DND-41 (cell line): ENCODE results near the gene GET4.

Experiments used
- ATAC-seq: fragments of 200-7000 bp; cut with Tn5 transposase; 3 replicates; pipeline ENCODE4 v1.9.1; 2021; ENCODE audit warnings: low read depth; ENCODE audit not compliant: insufficient read depth
- DNase-seq: peaks from one replicate; pipeline ENCODE4 v3.0.0-alpha.2; 2020
- H2AFZ ChIP-seq: 2 replicates; pipeline ENCODE4 v1.6.0; 2012; ENCODE audit warnings: low read depth, low read length
- H3K27ac ChIP-seq: 2 replicates; pipeline ENCODE4 v1.5.1; 2012; ENCODE audit warnings: low read length, inconsistent platforms
- H3K27me3 ChIP-seq: fragments of 200-600 bp; sonication (generic); 2 replicates; pipeline ENCODE4 v1.6.0; 2012; ENCODE audit warnings: low read length, mild to moderate bottlenecking, inconsistent platforms; ENCODE audit not compliant: insufficient read depth, poor library complexity
- H3K36me3 ChIP-seq: 2 replicates; pipeline ENCODE4 v1.5.1; 2012; ENCODE audit warnings: low read length, inconsistent platforms; ENCODE audit not compliant: insufficient read depth
- H3K4me1 ChIP-seq: 2 replicates; pipeline ENCODE4 v1.5.1; 2012; ENCODE audit warnings: mild to moderate bottlenecking, low read length; ENCODE audit not compliant: insufficient read depth
- H3K4me2 ChIP-seq: 2 replicates; pipeline ENCODE4 v1.6.0; 2012; ENCODE audit warnings: mild to moderate bottlenecking, moderate library complexity, low read length, inconsistent platforms; ENCODE audit not compliant: insufficient read depth
- H3K4me3 ChIP-seq, 2 experiments: fragments of 200-600 bp in 1 of 2; shearing (Covaris generic) in 1 of 2; 2 replicates each; pipeline ENCODE4 v1.5.1; 2012 to 2016; ENCODE audit warnings: inconsistent platforms in 2 of 2, low read length in 2 of 2, mild to moderate bottlenecking in 2 of 2, low read depth in 1 of 2, moderate library complexity in 1 of 2
- H3K79me2 ChIP-seq: 2 replicates; pipeline ENCODE4 v1.6.0; 2012; ENCODE audit warnings: low read length, inconsistent platforms; ENCODE audit not compliant: insufficient read depth
- H3K9ac ChIP-seq: 2 replicates; pipeline ENCODE4 v1.6.0; 2012; ENCODE audit warnings: low read depth, mild to moderate bottlenecking, inconsistent platforms, low read length, moderate library complexity
- H3K9me3 ChIP-seq: 2 replicates; pipeline ENCODE4 v1.5.1; 2012; ENCODE audit warnings: low read length, moderate library complexity, mild to moderate bottlenecking, inconsistent platforms; ENCODE audit not compliant: insufficient read depth, severe bottlenecking
- H4K20me1 ChIP-seq: 2 replicates; pipeline ENCODE4 v1.6.0; 2012; ENCODE audit warnings: low read length; ENCODE audit not compliant: insufficient read depth
- EZH2 ChIP-seq: IDR thresholded peaks from 3 replicates; pipeline ENCODE4 v1.6.1; 2012; ENCODE audit warnings: borderline replicate concordance, low read depth, mild to moderate bottlenecking, moderate library complexity, low read length, inconsistent platforms; ENCODE audit not compliant: severe bottlenecking
- TF ChIP-seq, protein P1 (sequence below): IDR thresholded peaks from 2 replicates; pipeline ENCODE4 v1.5.1; 2012; ENCODE audit warnings: borderline replicate concordance, low read length, moderate library complexity, mild to moderate bottlenecking; ENCODE audit not compliant: poor library complexity, severe bottlenecking; ENCODE audit errors: extremely low read depth

GET4 gene

DNA sequence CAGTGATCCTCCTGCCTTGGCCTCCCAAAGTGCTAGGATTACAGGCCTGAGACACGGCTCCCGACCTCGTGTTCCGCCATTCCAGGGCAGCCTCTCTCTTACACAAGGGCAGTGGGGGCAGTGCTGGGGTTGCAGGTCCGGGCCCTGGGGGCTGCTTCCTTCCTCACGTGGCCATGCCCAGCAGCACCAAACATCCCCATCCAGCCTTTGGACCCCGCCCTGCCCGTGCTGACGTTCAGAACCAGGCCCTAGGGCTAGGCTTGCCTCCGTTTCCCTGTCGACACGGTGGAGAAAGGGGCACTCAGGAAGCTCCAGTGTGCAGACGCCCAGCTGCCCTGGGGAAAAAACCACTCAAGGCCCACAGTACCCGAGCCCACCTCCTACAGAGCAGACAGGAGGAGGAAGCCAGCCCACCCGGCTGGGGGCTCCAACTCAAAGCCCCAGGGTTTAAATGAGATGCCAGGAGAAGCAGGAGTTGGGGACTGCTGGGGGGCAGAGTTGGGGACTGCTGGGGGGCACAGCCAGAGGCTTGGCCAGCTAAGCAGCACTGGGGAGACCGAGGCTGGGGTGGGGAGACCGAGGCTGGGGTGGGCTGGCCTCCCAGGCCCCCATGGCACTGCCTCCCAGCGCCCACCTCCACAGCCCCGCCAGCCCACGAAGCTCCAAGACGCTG, 42.2 kb downstream of the GET4 start:
- Histone ChIP-seq H2AFZ (no peak overlapping the region), H3K27ac (no peak overlapping the region), H3K4me1 (peaks cover 17% of the 10 kb centered on the region), H3K36me3 (no peaks in the 10 kb centered on the region), H3K79me2 (no peaks in the 10 kb centered on the region), H3K4me3 (no peak overlapping the region), H3K9me3 (no peaks in the 10 kb centered on the region), H3K27me3 (no peaks in the 10 kb centered on the region), H4K20me1 (no peaks in the 10 kb centered on the region; the same call in 1 of the 2 replicates), H3K4me2 (no peak overlapping the region), H3K9ac (no peak overlapping the region)
- TF ChIP-seq, protein P1, sequence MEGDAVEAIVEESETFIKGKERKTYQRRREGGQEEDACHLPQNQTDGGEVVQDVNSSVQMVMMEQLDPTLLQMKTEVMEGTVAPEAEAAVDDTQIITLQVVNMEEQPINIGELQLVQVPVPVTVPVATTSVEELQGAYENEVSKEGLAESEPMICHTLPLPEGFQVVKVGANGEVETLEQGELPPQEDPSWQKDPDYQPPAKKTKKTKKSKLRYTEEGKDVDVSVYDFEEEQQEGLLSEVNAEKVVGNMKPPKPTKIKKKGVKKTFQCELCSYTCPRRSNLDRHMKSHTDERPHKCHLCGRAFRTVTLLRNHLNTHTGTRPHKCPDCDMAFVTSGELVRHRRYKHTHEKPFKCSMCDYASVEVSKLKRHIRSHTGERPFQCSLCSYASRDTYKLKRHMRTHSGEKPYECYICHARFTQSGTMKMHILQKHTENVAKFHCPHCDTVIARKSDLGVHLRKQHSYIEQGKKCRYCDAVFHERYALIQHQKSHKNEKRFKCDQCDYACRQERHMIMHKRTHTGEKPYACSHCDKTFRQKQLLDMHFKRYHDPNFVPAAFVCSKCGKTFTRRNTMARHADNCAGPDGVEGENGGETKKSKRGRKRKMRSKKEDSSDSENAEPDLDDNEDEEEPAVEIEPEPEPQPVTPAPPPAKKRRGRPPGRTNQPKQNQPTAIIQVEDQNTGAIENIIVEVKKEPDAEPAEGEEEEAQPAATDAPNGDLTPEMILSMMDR = no peak
- TF ChIP-seq EZH2 = no peak
- no peak for ATAC-seq
- DNase-seq = no peak

DNA sequence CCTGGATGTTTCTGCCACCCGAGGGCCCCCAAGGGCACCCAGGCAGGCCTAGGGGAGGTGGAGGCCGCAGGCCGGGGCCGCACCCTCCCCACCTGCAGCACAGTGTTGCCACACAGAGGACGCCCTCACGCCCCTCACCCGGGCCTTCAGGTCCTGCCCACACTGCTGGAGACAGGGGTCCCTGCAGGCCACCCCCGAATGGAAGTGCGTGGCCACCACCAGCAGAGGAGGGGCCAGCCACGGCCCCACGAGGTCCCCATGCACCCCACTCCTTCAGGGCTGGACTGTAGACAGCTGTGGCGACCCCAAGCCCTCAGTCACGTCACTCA, 42.7 kb downstream of the GET4 start:
- no peak overlapping the region for H3K4me3 ChIP-seq
- H3K27me3 ChIP-seq = no peaks in the 10 kb centered on the region
- no peak for TF ChIP-seq EZH2
- TF ChIP-seq, protein P1 = no peak
- no peaks in the 10 kb centered on the region for H3K9me3 ChIP-seq
- H3K36me3 ChIP-seq = no peaks in the 10 kb centered on the region
- H3K79me2 ChIP-seq = no peaks in the 10 kb centered on the region
- H4K20me1 ChIP-seq = no peaks in the 10 kb centered on the region; the same call in 1 of the 2 replicates
- no peak overlapping the region for H2AFZ ChIP-seq
- H3K4me2 ChIP-seq = no peak overlapping the region
- H3K27ac ChIP-seq = no peak overlapping the region
- H3K4me1 ChIP-seq = peaks cover 20% of the 10 kb centered on the region
- DNase-seq = no peak
- H3K9ac ChIP-seq = no peak overlapping the region
- ATAC-seq = no peak

DNA sequence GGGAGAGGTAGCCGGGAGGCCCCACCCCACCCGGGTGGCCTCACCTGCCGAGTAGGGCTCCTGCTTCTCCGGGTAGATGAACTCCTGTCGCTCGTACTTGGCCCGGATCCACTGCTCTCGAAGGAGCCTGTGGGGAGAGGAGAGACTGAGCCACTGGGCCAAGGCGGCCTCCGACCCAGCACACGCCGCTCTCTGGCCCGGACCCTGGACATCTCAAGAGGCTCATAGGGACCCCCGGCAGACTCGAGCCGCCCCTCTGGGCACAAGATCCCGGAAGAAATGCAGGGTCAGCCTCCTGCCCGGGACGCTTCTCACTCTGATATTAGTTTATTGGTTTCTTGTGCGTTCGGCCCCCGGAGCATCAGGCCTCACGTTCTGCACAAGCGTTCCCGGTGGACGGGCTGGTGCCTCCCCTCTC, 43.6 kb downstream of the GET4 start:
- TF ChIP-seq EZH2 = no peak
- Histone ChIP-seq H4K20me1 (no peaks in the 10 kb centered on the region; the same call in 1 of the 2 replicates), H3K4me1 (peaks cover 20% of the 10 kb centered on the region), H3K4me3 (no peak overlapping the region), H3K36me3 (no peaks in the 10 kb centered on the region), H3K27me3 (no peaks in the 10 kb centered on the region), H2AFZ (no peak overlapping the region), H3K9ac (no peak overlapping the region), H3K79me2 (no peaks in the 10 kb centered on the region), H3K4me2 (no peak overlapping the region), H3K27ac (no peak overlapping the region), H3K9me3 (no peaks in the 10 kb centered on the region)
- ATAC-seq (no peak), DNase-seq (no peak)

DNA sequence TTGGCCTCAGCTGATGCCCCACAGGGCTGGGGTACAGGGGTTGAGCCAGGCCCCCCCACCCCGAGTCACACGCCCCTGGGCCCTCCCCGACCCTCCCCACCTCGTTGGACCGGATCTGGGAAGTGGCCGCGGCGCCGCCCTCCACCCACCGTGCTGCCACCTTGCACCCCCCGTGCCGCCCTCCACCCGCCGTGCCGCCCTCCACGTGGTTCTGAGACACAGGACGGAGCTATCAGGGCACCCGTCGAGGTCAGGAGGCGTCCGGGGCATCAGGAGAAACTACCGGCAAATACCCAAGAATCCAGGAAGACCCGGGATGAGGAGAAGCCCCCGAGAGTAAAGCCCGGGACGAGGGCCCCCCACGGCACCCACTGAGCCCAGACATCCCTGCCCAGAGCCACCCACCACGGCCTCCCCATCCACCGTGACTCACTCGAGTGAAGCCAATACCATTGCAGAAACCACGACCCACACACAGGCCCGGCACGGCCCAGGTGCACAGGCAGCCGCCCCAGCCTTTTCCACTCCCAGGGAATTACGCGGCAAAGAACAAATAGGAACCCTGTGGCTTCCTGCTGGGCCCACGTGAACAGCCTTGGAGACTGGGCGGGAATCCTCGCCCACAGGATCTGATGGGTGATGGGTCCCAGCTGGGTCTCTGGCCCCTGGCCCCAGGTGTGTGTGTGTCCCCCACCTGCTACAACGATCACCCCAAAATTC, 44.2 kb downstream of the GET4 start:
- no peak for TF ChIP-seq EZH2
- TF ChIP-seq, protein P1 = no peak
- Histone ChIP-seq H3K4me1 (peaks cover 20% of the 10 kb centered on the region), H3K4me2 (no peak overlapping the region), H4K20me1 (no peaks in the 10 kb centered on the region; the same call in 1 of the 2 replicates), H3K9me3 (no peaks in the 10 kb centered on the region), H3K4me3 (no peak overlapping the region), H3K9ac (no peak overlapping the region), H3K27me3 (no peaks in the 10 kb centered on the region), H2AFZ (no peak overlapping the region), H3K79me2 (no peaks in the 10 kb centered on the region), H3K27ac (no peak overlapping the region), H3K36me3 (no peaks in the 10 kb centered on the region)
- DNase-seq (no peak), ATAC-seq (no peak)
